ENCODE measurements around the gene ENOPH1. TPM values are rescaled to one million over a fixed set of nuclear protein-coding genes. Genes with fewer than 3 reads are reported as not detected.

Gene ENOPH1
- total and polyA plus RNA-seq, 2 of the 13 experiments (the other 11 are each of a cell fraction or from before 2014, with no cell fraction given), result 15.5 to 64.3 TPM

DNA sequence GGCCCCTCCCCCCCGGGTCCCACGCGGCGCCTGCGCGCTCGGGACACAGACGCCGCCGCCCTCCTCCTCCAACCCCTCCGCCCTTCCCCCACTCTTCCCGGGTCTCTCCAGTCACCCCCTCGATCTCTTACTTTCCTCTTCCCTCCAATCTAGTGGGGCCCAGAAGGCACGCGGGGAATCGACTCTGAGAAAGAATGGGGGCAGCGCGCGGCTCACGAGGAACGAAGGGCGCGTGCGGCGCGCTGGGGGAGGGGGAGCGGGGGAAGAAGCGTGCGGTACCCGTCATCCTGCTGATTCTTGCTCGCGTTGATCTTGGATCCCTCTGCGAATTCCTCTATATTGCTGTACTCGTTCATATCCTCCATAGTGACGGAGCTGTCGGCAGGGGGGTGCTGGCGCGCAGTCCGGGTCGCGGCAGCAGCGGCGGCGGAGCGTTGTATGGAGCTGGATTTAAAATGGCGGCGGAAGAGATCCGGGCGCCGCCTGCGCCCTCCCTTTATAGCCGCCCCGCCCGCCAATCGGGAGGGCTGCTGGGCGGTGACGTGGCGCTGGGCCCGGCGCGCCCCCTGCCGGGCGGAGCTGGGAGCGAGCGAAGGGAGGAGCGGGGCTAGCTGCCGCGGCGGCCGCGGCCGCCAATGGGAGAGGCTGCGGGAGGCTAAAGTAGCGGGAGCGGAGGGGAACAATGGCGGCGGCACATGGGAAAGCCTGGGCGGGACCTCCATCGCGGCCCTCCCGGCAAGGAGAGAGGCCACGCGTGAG lies 1.2 kb upstream of the ENOPH1 start (continued):
- TF ChIP-seq, protein P1, sequence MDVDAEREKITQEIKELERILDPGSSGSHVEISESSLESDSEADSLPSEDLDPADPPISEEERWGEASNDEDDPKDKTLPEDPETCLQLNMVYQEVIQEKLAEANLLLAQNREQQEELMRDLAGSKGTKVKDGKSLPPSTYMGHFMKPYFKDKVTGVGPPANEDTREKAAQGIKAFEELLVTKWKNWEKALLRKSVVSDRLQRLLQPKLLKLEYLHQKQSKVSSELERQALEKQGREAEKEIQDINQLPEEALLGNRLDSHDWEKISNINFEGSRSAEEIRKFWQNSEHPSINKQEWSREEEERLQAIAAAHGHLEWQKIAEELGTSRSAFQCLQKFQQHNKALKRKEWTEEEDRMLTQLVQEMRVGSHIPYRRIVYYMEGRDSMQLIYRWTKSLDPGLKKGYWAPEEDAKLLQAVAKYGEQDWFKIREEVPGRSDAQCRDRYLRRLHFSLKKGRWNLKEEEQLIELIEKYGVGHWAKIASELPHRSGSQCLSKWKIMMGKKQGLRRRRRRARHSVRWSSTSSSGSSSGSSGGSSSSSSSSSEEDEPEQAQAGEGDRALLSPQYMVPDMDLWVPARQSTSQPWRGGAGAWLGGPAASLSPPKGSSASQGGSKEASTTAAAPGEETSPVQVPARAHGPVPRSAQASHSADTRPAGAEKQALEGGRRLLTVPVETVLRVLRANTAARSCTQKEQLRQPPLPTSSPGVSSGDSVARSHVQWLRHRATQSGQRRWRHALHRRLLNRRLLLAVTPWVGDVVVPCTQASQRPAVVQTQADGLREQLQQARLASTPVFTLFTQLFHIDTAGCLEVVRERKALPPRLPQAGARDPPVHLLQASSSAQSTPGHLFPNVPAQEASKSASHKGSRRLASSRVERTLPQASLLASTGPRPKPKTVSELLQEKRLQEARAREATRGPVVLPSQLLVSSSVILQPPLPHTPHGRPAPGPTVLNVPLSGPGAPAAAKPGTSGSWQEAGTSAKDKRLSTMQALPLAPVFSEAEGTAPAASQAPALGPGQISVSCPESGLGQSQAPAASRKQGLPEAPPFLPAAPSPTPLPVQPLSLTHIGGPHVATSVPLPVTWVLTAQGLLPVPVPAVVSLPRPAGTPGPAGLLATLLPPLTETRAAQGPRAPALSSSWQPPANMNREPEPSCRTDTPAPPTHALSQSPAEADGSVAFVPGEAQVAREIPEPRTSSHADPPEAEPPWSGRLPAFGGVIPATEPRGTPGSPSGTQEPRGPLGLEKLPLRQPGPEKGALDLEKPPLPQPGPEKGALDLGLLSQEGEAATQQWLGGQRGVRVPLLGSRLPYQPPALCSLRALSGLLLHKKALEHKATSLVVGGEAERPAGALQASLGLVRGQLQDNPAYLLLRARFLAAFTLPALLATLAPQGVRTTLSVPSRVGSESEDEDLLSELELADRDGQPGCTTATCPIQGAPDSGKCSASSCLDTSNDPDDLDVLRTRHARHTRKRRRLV (CRISPR knock-in tag; IDR thresholded peaks at IDR 0.05), result no peak
- no peak for TF ChIP-seq FOXA1 (IDR thresholded peaks at IDR 0.05)
- TF ChIP-seq FOXA1 (CRISPR knock-in tag; IDR thresholded peaks at IDR 0.05), result no peak
- TF ChIP-seq ZBTB42 (CRISPR knock-in tag; IDR thresholded peaks at IDR 0.05), result no peak
- no peak for TF ChIP-seq ZNF253 (CRISPR knock-in tag; IDR thresholded peaks at IDR 0.05; ENCODE audit: borderline replicate concordance)
- TF ChIP-seq NBN (conservative IDR thresholded peaks at IDR 0.05), result no peak
- TF ChIP-seq SKI (IDR thresholded peaks at IDR 0.05; ENCODE audit: partially characterized antibody), result peak; percentile 65
- no peak for TF ChIP-seq ZNF468 (CRISPR knock-in tag; IDR thresholded peaks at IDR 0.05)
- TF ChIP-seq ZFP37 (CRISPR knock-in tag; IDR thresholded peaks at IDR 0.05; ENCODE audit: borderline replicate concordance), result peak; percentile 41; the same call in 1 of the 2 replicates
- no peak for TF ChIP-seq MIER2 (CRISPR knock-in tag; IDR thresholded peaks at IDR 0.05)
- TF ChIP-seq, protein P2, sequence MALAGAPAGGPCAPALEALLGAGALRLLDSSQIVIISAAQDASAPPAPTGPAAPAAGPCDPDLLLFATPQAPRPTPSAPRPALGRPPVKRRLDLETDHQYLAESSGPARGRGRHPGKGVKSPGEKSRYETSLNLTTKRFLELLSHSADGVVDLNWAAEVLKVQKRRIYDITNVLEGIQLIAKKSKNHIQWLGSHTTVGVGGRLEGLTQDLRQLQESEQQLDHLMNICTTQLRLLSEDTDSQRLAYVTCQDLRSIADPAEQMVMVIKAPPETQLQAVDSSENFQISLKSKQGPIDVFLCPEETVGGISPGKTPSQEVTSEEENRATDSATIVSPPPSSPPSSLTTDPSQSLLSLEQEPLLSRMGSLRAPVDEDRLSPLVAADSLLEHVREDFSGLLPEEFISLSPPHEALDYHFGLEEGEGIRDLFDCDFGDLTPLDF (CRISPR knock-in tag; IDR thresholded peaks at IDR 0.05), result 0 out of 2 replicates have a peak, but pooled peaks have one; percentile 36
- TF ChIP-seq NCOR1 (IDR thresholded peaks at IDR 0.05; ENCODE audit: borderline replicate concordance, low read length), result peak; percentile 32; the same call in 1 of the 2 replicates
- no peak for TF ChIP-seq ZNF550 (CRISPR knock-in tag; IDR thresholded peaks at IDR 0.05; ENCODE audit: borderline replicate concordance)
- peak; percentile 15 for TF ChIP-seq RBM22 (optimal IDR thresholded peaks at IDR 0.05; ENCODE audit: low read length)
- TF ChIP-seq ZNF567 (CRISPR knock-in tag; IDR thresholded peaks at IDR 0.05; ENCODE audit: borderline replicate concordance), result no peak
- no peak for TF ChIP-seq RELA (CRISPR knock-in tag; IDR thresholded peaks at IDR 0.05)
- no peak for TF ChIP-seq ZNF569 (CRISPR knock-in tag; IDR thresholded peaks at IDR 0.05; ENCODE audit: borderline replicate concordance)
- 0 out of 2 replicates have a peak, but pooled peaks have one; percentile 27 for TF ChIP-seq HINFP (CRISPR knock-in tag; IDR thresholded peaks at IDR 0.05; ENCODE audit: low read depth)
- TF ChIP-seq RORA (CRISPR knock-in tag; IDR thresholded peaks at IDR 0.05), result no peak
- TF ChIP-seq ZC3H13 (CRISPR knock-in tag; IDR thresholded peaks at IDR 0.05), result peak; percentile 95
